Measurements from ENCODE around the gene CD300C.
"Not testable (repeated sequence)": the region's sequence is repeated elsewhere in the genome, so short reads cannot be mapped to it uniquely, and the experiment has no call there.

Gene CD300C

GRCh38 chr17:74561586-74561985 lies 15.7 kb upstream of the CD300C start:
- no peak for DNase-seq

- DNase-seq, result no peak
These were observed 13.1 kb upstream of the CD300C start for GRCh38 chr17:74558882-74559519.

GRCh38 chr17:74558402-74558801 lies 12.5 kb upstream of the CD300C start:
- DNase-seq, result not testable (repeated sequence)

GRCh38 chr17:74555427-74555940 lies 9.6 kb upstream of the CD300C start:
- DNase-seq, result no peak

- DNase-seq, result no peak
These were observed 9.0 kb upstream of the CD300C start for GRCh38 chr17:74554909-74555308.

GRCh38 chr17:74552037-74552436 lies 6.1 kb upstream of the CD300C start:
- DNase-seq, result no peak

GRCh38 chr17:74550602-74551001 lies 4.7 kb upstream of the CD300C start:
- DNase-seq, result no peak

GRCh38 chr17:74549343-74549742 lies 3.4 kb upstream of the CD300C start:
- no peak for DNase-seq

- DNase-seq, result no peak
These were observed 1.8 kb upstream of the CD300C start for GRCh38 chr17:74547736-74548135.

GRCh38 chr17:74547264-74547663 lies 1.3 kb upstream of the CD300C start:
- DNase-seq, result no peak

- no peak for DNase-seq
These were observed 671 bp upstream of the CD300C start for GRCh38 chr17:74546586-74546985.

- DNase-seq, result no peak
These were observed 698 bp downstream of the CD300C start for GRCh38 chr17:74544991-74545842.

GRCh38 chr17:74543891-74544760 lies 1.8 kb downstream of the CD300C start:
- DNase-seq, result no peak

- DNase-seq, result no peak
These were observed 2.5 kb downstream of the CD300C start for GRCh38 chr17:74543406-74543805.

GRCh38 chr17:74542727-74543383 lies 3.1 kb downstream of the CD300C start:
- DNase-seq, result no peak

- no peak for DNase-seq
These were observed 3.7 kb downstream of the CD300C start for GRCh38 chr17:74542166-74542565.

GRCh38 chr17:74541176-74542111 lies 4.5 kb downstream of the CD300C start:
- no peak for DNase-seq

- DNase-seq, result no peak
These were observed 6.6 kb downstream of the CD300C start for GRCh38 chr17:74539281-74539820.

- DNase-seq, result no peak
These were observed 9.0 kb downstream of the CD300C start for GRCh38 chr17:74536890-74537289.

- no peak for DNase-seq
These were observed 13.8 kb downstream of the CD300C start for GRCh38 chr17:74532115-74532514.

GRCh38 chr17:74531231-74531761 lies 14.6 kb downstream of the CD300C start, which contains the start of gene CD300LB:
Gene CD300LB, minus strand, starts transcription at chr17:74531475. Its CDS starts 125 bp downstream, at chr17:74531350.
- DNase-seq, result no peak
